GM13976 (cell line): ENCODE measurements around the gene R3HDM2.
"Not testable (repeated sequence)": the region's sequence is repeated elsewhere in the genome, so short reads cannot be mapped to it uniquely, and the experiment has no call there.

ENCODE experiments used
- DNase-seq: peaks from one replicate; pipeline ENCODE4 v3.0.0; 2012; ENCODE audit warnings: low spot score
- in situ Hi-C: fragments of 300-500 bp; cut with MboI; formaldehyde crosslinking; loops from one replicate; pipeline ENCODE4 v1.12.0; 2022; ENCODE audit warnings: low sequenced_read_pairs, mixed read lengths, inconsistent platforms; ENCODE audit not compliant: unreplicated experiment
- TF ChIP-seq, protein P1 (sequence below): IDR thresholded peaks from 2 replicates; pipeline ENCODE4 v1.5.1; 2012; ENCODE audit warnings: borderline replicate concordance, mild to moderate bottlenecking; ENCODE audit not compliant: insufficient read depth; ENCODE audit errors: extremely low read depth, missing control alignments, control extremely low read depth

R3HDM2 gene

DNA sequence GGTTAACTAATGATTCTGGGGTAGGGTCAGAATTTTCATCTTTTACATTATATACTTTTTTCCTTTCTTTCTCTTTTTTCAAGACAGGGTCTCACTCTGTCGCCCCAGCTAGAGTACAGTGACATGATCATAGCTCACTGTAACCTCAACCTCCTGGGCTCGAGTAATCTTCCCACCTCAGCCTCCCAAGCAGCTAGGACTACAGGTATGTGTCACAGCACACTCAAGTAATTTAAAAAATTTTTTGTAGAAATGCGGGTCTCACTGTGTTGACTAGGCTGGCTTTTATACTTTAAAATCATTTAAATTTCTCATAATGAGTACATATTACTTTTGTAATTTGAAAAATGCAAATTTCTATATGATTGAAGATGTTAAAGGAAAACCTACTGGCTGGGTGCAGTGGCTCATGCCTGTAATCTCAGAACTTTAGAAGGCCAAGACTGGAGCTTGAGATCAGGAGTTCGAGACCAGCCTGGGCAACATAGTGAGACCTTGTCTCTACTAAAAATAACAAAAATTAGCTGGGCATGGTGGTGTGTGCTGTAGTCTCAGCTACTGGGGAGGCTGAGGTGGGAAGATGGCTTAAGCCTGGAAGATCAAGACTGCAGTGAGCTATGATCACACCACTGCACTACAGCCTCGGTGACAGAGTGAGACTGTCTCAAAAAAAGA, 25.7 kb downstream of the R3HDM2 start:
- TF ChIP-seq, protein P1, sequence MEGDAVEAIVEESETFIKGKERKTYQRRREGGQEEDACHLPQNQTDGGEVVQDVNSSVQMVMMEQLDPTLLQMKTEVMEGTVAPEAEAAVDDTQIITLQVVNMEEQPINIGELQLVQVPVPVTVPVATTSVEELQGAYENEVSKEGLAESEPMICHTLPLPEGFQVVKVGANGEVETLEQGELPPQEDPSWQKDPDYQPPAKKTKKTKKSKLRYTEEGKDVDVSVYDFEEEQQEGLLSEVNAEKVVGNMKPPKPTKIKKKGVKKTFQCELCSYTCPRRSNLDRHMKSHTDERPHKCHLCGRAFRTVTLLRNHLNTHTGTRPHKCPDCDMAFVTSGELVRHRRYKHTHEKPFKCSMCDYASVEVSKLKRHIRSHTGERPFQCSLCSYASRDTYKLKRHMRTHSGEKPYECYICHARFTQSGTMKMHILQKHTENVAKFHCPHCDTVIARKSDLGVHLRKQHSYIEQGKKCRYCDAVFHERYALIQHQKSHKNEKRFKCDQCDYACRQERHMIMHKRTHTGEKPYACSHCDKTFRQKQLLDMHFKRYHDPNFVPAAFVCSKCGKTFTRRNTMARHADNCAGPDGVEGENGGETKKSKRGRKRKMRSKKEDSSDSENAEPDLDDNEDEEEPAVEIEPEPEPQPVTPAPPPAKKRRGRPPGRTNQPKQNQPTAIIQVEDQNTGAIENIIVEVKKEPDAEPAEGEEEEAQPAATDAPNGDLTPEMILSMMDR: no peak
- DNase-seq: no peak
- in situ Hi-C loops: no loop called here

DNA sequence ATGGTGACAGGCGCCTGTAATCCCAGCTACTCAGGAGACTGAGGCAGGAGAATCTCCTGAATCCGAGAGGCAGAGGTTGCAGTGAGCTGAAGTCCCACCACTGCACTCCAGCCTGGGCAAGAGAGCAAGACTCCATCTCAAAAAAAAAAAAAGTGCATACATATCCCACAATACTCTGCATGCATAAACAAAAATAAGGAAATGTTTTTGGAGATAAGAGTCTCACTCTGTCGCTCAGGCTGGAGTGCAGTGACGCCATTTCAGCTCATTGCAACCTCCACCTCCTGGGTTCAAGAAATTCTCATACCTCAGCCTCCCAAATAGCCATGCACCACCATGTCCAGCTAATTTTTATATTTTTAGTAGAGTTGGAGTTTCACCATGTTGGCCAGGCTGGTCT, 28.7 kb downstream of the R3HDM2 start:
- in situ Hi-C loops, DNase-seq: not testable (repeated sequence)

DNA sequence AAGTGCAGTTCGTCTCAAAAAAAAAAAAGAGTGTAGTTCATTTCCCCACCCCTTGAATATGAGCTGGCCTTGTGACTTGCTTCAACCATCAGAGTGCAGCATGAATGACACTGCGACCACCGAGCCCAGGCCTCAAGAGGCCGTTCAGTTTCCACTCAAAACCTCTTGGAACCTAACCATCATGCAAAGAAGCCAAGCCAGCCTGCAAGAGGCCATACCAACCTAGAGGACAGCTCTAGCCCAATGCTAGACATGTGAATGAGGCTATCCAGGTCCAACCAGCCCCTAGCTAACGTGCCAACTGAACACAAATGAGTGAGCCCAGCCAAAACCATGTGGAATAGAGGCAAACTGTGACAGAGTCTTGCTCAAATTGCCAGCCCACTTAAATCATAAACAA, 29.7 kb downstream of the R3HDM2 start:
- in situ Hi-C loops: no loop called here
- DNase-seq: no peak
- TF ChIP-seq, protein P1: no peak

DNA sequence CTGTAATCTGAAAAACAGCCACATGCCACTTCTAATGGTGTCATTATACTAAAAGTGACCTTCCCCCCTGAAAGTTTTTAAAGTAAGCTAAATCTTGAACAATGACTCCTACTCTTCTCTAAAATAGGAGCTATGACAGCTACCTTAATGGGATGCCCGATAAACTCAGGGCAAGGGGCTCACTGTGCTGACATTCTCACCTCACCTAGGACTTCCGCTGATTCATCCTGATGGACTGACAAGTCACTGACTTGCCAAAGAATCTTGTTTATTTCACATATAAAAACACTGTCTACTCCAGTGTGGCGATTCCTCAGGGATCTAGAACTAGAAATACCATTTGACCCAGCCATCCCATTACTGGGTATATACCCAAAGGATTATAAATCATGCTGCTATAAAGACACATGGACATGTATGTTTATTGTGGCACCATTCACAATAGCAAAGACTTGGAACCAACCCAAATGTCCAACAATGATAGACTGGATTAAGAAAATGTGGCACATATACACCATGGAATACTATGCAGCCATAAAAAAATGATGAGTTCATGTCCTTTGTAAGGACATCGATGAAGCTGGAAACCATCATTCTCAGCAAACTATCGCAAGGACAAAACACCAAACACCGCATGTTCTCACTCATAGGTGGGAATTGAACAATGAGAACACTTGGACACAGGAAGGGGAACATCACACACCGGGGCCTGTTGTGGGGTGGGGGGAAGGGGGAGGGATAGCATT, 31.0 kb downstream of the R3HDM2 start:
- DNase-seq, in situ Hi-C loops: not testable (repeated sequence)

DNA sequence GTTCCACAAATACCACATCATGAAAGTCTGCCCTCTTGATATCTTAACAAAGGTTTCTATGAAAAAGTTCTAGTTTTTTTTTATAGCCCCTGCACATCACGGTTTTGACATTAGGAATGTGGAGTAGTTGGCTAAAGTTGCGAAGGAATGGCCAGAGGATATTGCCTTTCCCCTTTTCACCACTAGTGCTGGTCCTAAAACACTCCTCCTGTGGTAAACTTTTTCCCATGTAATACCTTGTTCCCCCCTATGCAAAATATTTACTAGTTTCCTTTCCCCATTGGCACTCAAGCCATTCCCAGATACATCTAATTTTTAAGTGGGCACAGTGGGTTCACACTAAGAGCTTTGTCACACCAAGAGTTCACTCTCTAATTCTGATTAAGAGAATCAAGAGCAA, 33.4 kb downstream of the R3HDM2 start:
- TF ChIP-seq, protein P1: no peak
- in situ Hi-C loops: no loop called here
- DNase-seq: no peak

DNA sequence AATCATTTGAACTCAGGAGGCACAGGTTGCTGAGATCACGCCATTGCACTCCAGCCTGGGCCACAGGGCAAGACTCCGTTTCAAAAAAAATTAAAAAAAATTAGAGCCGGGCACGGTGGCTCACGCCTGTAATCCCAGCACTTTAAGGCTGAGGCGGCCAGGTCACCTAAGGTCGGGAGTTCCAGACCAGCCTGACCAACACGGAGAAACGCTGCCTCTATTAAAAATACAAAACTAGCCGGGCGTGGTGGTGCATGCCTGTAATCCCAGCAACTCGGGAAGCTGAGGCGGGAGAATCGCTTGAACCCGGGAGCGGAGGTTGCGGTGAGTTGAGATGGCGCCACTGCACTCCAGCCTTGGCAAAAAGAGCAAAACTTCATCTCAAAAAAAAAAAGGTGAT, 35.7 kb downstream of the R3HDM2 start:
- no peak for DNase-seq
- in situ Hi-C loops: no loop called here
- TF ChIP-seq, protein P1: no peak

DNA sequence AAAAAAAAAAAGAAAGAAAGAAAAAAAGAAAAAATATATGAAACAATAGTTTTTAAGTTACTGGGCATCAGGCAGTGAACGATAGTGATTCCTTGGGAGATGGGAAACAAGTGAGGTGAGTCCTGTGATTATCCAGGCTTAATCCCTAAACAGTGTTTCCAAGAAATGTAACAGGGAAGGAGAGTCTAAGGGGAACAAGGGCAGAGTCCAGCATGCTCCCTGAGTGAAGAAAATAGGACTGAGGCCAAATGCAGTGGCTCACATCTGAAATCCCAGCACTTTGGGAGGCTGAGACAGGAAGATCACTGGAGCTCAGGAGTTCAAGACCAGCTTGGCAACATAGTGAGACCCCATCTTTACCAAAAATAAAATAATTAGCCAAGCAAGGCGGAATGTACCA, 40.7 kb downstream of the R3HDM2 start:
- in situ Hi-C loops: no loop called here
- no peak for DNase-seq
- TF ChIP-seq, protein P1: no peak
